Measurements from ENCODE around the gene CHMP1A.
"Not testable (repeated sequence)": the region's sequence is repeated elsewhere in the genome, so short reads cannot be mapped to it uniquely, and the experiment has no call there.

Gene CHMP1A

GRCh38 chr16:89661215-89661614 lies 3.7 kb upstream of the CHMP1A start:
- DNase-seq (ENCODE audit: extremely low read depth in 1 of 2, low read depth in 1 of 2) = no peak

GRCh38 chr16:89660146-89660545 lies 2.6 kb upstream of the CHMP1A start:
- no peak for DNase-seq (ENCODE audit: extremely low read depth in 1 of 2, low read depth in 1 of 2)

- no peak for DNase-seq (ENCODE audit: extremely low read depth in 1 of 2, low read depth in 1 of 2)
Measured at GRCh38 chr16:89658221-89658879, 842 bp upstream of the CHMP1A start.

GRCh38 chr16:89656435-89657121 lies 930 bp downstream of the CHMP1A start:
- DNase-seq (ENCODE audit: extremely low read depth in 1 of 2, low read depth in 1 of 2) = no peak

GRCh38 chr16:89655062-89655643 lies 2.4 kb downstream of the CHMP1A start:
- no peak for DNase-seq (ENCODE audit: extremely low read depth in 1 of 2, low read depth in 1 of 2)

GRCh38 chr16:89653656-89654295 lies 3.7 kb downstream of the CHMP1A start:
- DNase-seq (ENCODE audit: extremely low read depth in 1 of 2, low read depth in 1 of 2) = no peak

GRCh38 chr16:89651584-89651983 lies 5.9 kb downstream of the CHMP1A start:
- DNase-seq (ENCODE audit: extremely low read depth in 1 of 2, low read depth in 1 of 2) = no peak

GRCh38 chr16:89646906-89647305 lies 10.6 kb downstream of the CHMP1A start:
- no peak for DNase-seq (ENCODE audit: extremely low read depth in 1 of 2, low read depth in 1 of 2)

GRCh38 chr16:89646270-89646669 lies 11.2 kb downstream of the CHMP1A start:
- no peak for DNase-seq (ENCODE audit: extremely low read depth in 1 of 2, low read depth in 1 of 2)

GRCh38 chr16:89645122-89645521 lies 12.4 kb downstream of the CHMP1A start:
- DNase-seq (ENCODE audit: extremely low read depth in 1 of 2, low read depth in 1 of 2) = no peak

GRCh38 chr16:89643769-89644300 lies 13.7 kb downstream of the CHMP1A start:
- DNase-seq (ENCODE audit: extremely low read depth in 1 of 2, low read depth in 1 of 2) = no peak

- no peak for DNase-seq (ENCODE audit: extremely low read depth in 1 of 2, low read depth in 1 of 2)
Measured at GRCh38 chr16:89642574-89642973, 14.9 kb downstream of the CHMP1A start.

- DNase-seq (ENCODE audit: extremely low read depth in 1 of 2, low read depth in 1 of 2) = no peak
Measured at GRCh38 chr16:89641458-89642119, 15.9 kb downstream of the CHMP1A start.

- DNase-seq (ENCODE audit: extremely low read depth in 1 of 2, low read depth in 1 of 2) = no peak
Measured at GRCh38 chr16:89639385-89639784, 18.1 kb downstream of the CHMP1A start.

GRCh38 chr16:89638455-89638854 lies 19.1 kb downstream of the CHMP1A start:
- DNase-seq (ENCODE audit: extremely low read depth in 1 of 2, low read depth in 1 of 2) = no peak

- DNase-seq (ENCODE audit: extremely low read depth in 1 of 2, low read depth in 1 of 2) = no peak
Measured at GRCh38 chr16:89637379-89637778, 20.1 kb downstream of the CHMP1A start.

- no peak for DNase-seq (ENCODE audit: extremely low read depth in 1 of 2, low read depth in 1 of 2)
Measured at GRCh38 chr16:89636663-89637062, 20.8 kb downstream of the CHMP1A start.

GRCh38 chr16:89634463-89635385 lies 22.8 kb downstream of the CHMP1A start:
- DNase-seq (ENCODE audit: extremely low read depth in 1 of 2, low read depth in 1 of 2) = not testable (repeated sequence)

GRCh38 chr16:89633064-89633631 lies 24.4 kb downstream of the CHMP1A start:
- no peak for DNase-seq (ENCODE audit: extremely low read depth in 1 of 2, low read depth in 1 of 2)
